ENCODE measurements around the gene SMIM22. TPM values are rescaled to one million over a fixed set of nuclear protein-coding genes. Genes with fewer than 3 reads are reported as not detected.

SMIM22 gene
- total RNA-seq, 2 experiments from 2014 or later = not detected

DNA sequence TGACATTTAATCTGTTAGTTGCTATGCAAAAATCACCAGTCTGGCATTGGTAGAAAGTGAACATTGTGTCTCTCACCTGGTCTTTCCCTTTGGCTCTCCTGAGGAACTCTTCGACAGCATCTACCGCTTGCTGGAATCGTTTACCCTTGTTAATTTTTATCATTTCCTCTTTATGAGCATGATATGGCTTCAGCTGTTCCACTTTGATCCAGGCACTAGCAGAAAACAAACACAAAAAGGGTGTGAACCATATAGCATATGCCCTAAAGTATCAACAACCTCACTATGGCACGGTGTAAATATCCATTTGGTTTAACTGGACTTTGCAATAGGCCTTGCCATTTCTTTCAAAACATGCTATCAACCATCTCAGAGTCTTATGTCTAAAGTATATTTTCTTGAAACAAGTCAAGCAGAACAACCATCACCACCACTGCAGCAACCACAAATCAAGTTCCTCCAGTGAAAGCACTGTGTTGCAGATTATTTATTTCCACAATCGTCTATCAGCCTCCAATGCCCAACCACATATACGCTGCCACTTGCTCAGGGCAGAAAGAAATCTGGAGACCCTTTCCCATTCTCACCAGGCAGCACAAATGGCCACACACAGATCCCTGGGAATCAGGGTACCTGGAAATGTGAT is 37.7 kb downstream of the SMIM22 start:
- intact Hi-C loops (cut with DNase I, micrococcal nuclease) = no loop called here
- ChIA-PET POLR2A (no interaction called here), CTCF (interaction anchor here (0.6 to 0.7 kb wide), 2 partner anchors 24 to 44 kb away, joined by 3 to 4 read pairs; partner anchors contain the start of gene SEPTIN12)
- H3K27me3 Mint-ChIP-seq = no peaks in the 10 kb centered on the region
- H3K4me1 Mint-ChIP-seq = peaks cover 2% of the 10 kb centered on the region
- no peak overlapping the region for H3K27ac Mint-ChIP-seq
- ATAC-seq (no peak), DNase-seq (no peak)
- H3K4me3 Mint-ChIP-seq = no peak overlapping the region
- H3K9me3 Mint-ChIP-seq (ENCODE audit: low read depth) = no peaks in the 10 kb centered on the region
- peaks cover 60% of the 10 kb centered on the region for H3K36me3 Mint-ChIP-seq (ENCODE audit: low read depth)

DNA sequence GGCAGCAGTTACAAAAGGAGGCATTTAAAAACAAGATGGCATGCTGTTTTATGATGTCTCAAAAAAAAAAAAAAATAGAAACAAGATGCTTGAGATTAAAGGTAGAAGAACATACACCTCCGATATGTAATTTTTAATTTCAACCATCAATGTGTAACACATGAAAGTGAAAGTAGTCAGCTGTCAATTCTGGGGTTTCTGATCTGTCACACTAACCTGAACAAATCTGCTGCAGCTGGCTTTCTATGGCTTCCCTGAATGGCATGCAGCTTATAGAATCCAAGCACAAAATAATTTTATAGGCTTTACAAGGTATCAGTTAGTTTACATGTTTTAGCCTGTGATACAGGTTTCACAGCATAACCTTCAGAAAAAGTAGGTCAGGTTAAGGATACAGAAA is 38.4 kb downstream of the SMIM22 start:
- ATAC-seq = peak; percentile 30
- intact Hi-C loops (cut with DNase I, micrococcal nuclease) = no loop called here
- H3K27me3 Mint-ChIP-seq = no peaks in the 10 kb centered on the region
- ChIA-PET CTCF (interaction anchor here (1.0 kb wide), 1 partner anchor 40 kb away, joined by 3 read pairs; no protein-coding TSS in a partner anchor), POLR2A (interaction anchor here (0.6 kb wide), 1 partner anchor 525 kb away, joined by 7 read pairs; no protein-coding TSS in a partner anchor)
- no peak for DNase-seq
- H3K9me3 Mint-ChIP-seq (ENCODE audit: low read depth) = no peaks in the 10 kb centered on the region
- H3K27ac Mint-ChIP-seq = no peak overlapping the region
- no peak overlapping the region for H3K4me3 Mint-ChIP-seq
- peaks cover 61% of the 10 kb centered on the region for H3K36me3 Mint-ChIP-seq (ENCODE audit: low read depth)
- H3K4me1 Mint-ChIP-seq = peaks cover 2% of the 10 kb centered on the region

- DNase-seq (no peak), ATAC-seq (no peak)
- Mint-ChIP-seq H3K4me1 (peaks cover 2% of the 10 kb centered on the region), H3K27me3 (no peaks in the 10 kb centered on the region), H3K9me3 (ENCODE audit: low read depth) (no peaks in the 10 kb centered on the region), H3K36me3 (ENCODE audit: low read depth) (peaks cover 66% of the 10 kb centered on the region), H3K27ac (no peak overlapping the region), H3K4me3 (no peak overlapping the region)
- ChIA-PET CTCF (no interaction called here), POLR2A (no interaction called here)
- intact Hi-C loops (cut with DNase I, micrococcal nuclease) = no loop called here
Observed at GRCh38 chr16:4836727-4837126, 41.6 kb downstream of the SMIM22 start.

- CTCF ChIA-PET = no interaction called here
- Mint-ChIP-seq H3K4me3 (no peak overlapping the region), H3K27me3 (no peaks in the 10 kb centered on the region), H3K9me3 (ENCODE audit: low read depth) (no peaks in the 10 kb centered on the region), H3K4me1 (peaks cover 2% of the 10 kb centered on the region), H3K27ac (no peak overlapping the region), H3K36me3 (ENCODE audit: low read depth) (peaks cover 60% of the 10 kb centered on the region)
- DNase-seq = no peak
- no peak for ATAC-seq
- POLR2A ChIA-PET = interaction anchor here (0.6 kb wide), 1 partner anchor 89 kb away, joined by 3 read pairs; no protein-coding TSS in a partner anchor
- intact Hi-C loops (cut with DNase I, micrococcal nuclease) = no loop called here
Observed at GRCh38 chr16:4837733-4838501, 42.7 kb downstream of the SMIM22 start.

DNA sequence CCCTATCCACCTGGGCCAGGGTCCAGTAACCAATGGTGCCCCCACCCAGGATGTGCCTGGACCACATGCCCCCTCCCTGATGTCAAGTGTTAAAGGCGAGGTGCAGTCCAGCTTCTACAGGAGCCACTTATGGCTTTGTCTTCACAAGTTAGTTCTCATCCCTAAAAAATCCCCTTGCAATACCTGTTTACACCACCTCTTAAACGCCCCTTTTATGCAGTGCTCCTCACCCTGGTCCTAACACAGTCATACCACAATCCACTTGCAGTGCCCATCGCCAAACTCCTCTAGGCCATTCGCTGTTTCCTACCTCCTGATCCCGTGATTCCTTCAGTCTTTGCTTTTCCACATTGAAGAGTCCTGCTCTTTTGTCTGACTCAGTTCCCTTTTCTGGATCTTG is 44.8 kb downstream of the SMIM22 start:
- ChIA-PET POLR2A (interaction anchor here (0.6 kb wide), 1 partner anchor 359 kb away, joined by 3 read pairs; no protein-coding TSS in a partner anchor), CTCF (no interaction called here)
- H3K27me3 Mint-ChIP-seq = no peaks in the 10 kb centered on the region
- H3K9me3 Mint-ChIP-seq (ENCODE audit: low read depth) = no peaks in the 10 kb centered on the region
- intact Hi-C loops (cut with DNase I, micrococcal nuclease) = loop anchor here in 1 of 2 experiments (10.0 kb wide), 2 partner anchors 215 to 255 kb away; partner anchors contain the start of genes EEF2KMT and MGRN1
- no peak for DNase-seq
- no peak overlapping the region for H3K4me3 Mint-ChIP-seq
- peak overlapping the region; percentile 15 for H3K27ac Mint-ChIP-seq
- peaks cover 6% of the 10 kb centered on the region for H3K4me1 Mint-ChIP-seq
- ATAC-seq = no peak
- H3K36me3 Mint-ChIP-seq (ENCODE audit: low read depth) = peaks cover 62% of the 10 kb centered on the region

DNA sequence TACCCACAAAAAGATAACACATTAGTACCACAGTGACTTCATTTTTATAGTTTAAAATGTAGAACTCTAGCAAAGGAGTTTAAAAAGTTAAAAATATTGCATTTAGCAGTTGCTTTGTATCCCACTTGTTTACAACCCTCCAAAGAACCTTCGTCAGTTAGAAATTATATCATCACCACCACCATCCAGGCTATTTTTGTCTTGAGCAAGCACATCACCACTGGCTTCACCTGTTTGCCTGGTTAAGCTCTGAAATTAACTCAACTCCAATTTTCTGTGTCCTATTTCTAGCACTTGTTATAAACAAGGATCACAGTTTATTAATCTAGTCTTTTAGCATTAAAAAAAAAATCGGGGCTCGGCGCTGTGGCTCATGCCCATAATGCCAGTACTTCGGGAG is 45.8 kb downstream of the SMIM22 start:
- POLR2A ChIA-PET = no interaction called here
- intact Hi-C loops (cut with DNase I, micrococcal nuclease) = loop anchor here in 1 of 2 experiments (10.0 kb wide), 2 partner anchors 216 to 254 kb away; partner anchors contain the start of genes EEF2KMT and MGRN1
- H3K4me1 Mint-ChIP-seq = peaks cover 16% of the 10 kb centered on the region
- no peak overlapping the region for H3K4me3 Mint-ChIP-seq
- no peak for DNase-seq
- no peaks in the 10 kb centered on the region for H3K27me3 Mint-ChIP-seq
- H3K36me3 Mint-ChIP-seq (ENCODE audit: low read depth) = peaks cover 59% of the 10 kb centered on the region
- H3K27ac Mint-ChIP-seq = no peak overlapping the region
- CTCF ChIA-PET = interaction anchor here (0.6 kb wide), 1 partner anchor 105 kb away, joined by 3 read pairs; no protein-coding TSS in a partner anchor
- H3K9me3 Mint-ChIP-seq (ENCODE audit: low read depth) = no peaks in the 10 kb centered on the region
- no peak for ATAC-seq

Other genes with a start within 250 kb of the SMIM22 start
- gene C16orf96, start 239.0 kb upstream of the SMIM22 start, total RNA-seq = under 1 TPM; 0.09 to 0.18 TPM
- gene UBALD1, start 180.5 kb upstream of the SMIM22 start, total RNA-seq = 10 to 100 TPM in 1 of 2 experiments, 1 to 10 TPM in 1; 9.7 to 10.2 TPM
- gene MGRN1, start 170.5 kb upstream of the SMIM22 start, total RNA-seq = 10 to 100 TPM; 65.0 to 75.4 TPM
- gene NUDT16L1, start 101.8 kb upstream of the SMIM22 start, total RNA-seq = 10 to 100 TPM; 16.4 to 22.5 TPM
- gene ANKS3, start 61.1 kb upstream of the SMIM22 start, total RNA-seq = 10 to 100 TPM; 12.1 to 14.1 TPM
- gene DNAAF8, start 60.8 kb upstream of the SMIM22 start, total RNA-seq = under 1 TPM; 0.11 to 0.16 TPM
- 10 to 100 TPM; 10.3 to 11.6 TPM for gene ZNF500, start 28.2 kb upstream of the SMIM22 start, total RNA-seq
- gene SEPTIN12, start 7.0 kb upstream of the SMIM22 start, total RNA-seq = not detected
- 1 to 10 TPM; 3.7 to 7.3 TPM for gene ROGDI, start 7.3 kb downstream of the SMIM22 start, total RNA-seq
- gene GLYR1, start 51.9 kb downstream of the SMIM22 start, total RNA-seq = 10 to 100 TPM; 76.9 to 78.4 TPM
- 10 to 100 TPM; 19.3 to 23.0 TPM for gene UBN1, start 52.1 kb downstream of the SMIM22 start, total RNA-seq
- gene PPL, start 141.8 kb downstream of the SMIM22 start, total RNA-seq = not detected
- gene SEC14L5, start 163.0 kb downstream of the SMIM22 start, total RNA-seq = under 1 TPM; 0.09 to 0.28 TPM
- gene NAGPA, start 238.6 kb downstream of the SMIM22 start, total RNA-seq = 10 to 100 TPM in 1 of 2 experiments, 1 to 10 TPM in 1; 8.9 to 10.2 TPM